Skeletal muscle tissue (tissue), 4 donors: ENCODE results near the gene TMCC2. TPM values are rescaled to one million over a fixed set of nuclear protein-coding genes. Genes with fewer than 3 reads are reported as not detected.
"Not testable (repeated sequence)": the region's sequence is repeated elsewhere in the genome, so short reads cannot be mapped to it uniquely, and the experiment has no call there.

ENCODE experiments used
- H3K27ac ChIP-seq: one replicate; pipeline ENCODE4 v1.7.0; 2013; ENCODE audit warnings: mild to moderate bottlenecking, low read depth, low read length, inconsistent platforms
- H3K27me3 ChIP-seq, 3 donors: one replicate each; pipeline ENCODE4 v1.7.0; 2013; ENCODE audit warnings: low read length in 3 of 3; ENCODE audit not compliant: control insufficient read depth in 3 of 3, insufficient read depth in 3 of 3
- H3K36me3 ChIP-seq, 3 donors: one replicate each; pipeline ENCODE4 v1.7.0; 2013; ENCODE audit warnings: low read length in 3 of 3; ENCODE audit not compliant: control insufficient read depth in 3 of 3, insufficient read depth in 3 of 3
- H3K4me1 ChIP-seq, 3 donors: one replicate each; pipeline ENCODE4 v1.7.0; 2013; ENCODE audit warnings: low read length in 3 of 3, mild to moderate bottlenecking in 3 of 3; ENCODE audit not compliant: control insufficient read depth in 3 of 3, insufficient read depth in 3 of 3
- H3K4me3 ChIP-seq, 3 donors: one replicate each; pipeline ENCODE4 v1.7.0; 2013; ENCODE audit warnings: low read length in 3 of 3
- H3K9ac ChIP-seq, 3 donors: one replicate each; pipeline ENCODE4 v1.7.0; 2013; ENCODE audit warnings: low read length in 3 of 3, mild to moderate bottlenecking in 3 of 3, moderate library complexity in 2 of 3, low read depth in 1 of 3
- H3K9me3 ChIP-seq, 3 donors: one replicate each; pipeline ENCODE4 v1.7.0; 2013; ENCODE audit warnings: low read length in 3 of 3; ENCODE audit not compliant: control insufficient read depth in 3 of 3
- total RNA-seq: library from RNA; depleted of rRNA; stranded (reverse); fragments of >200 nt; gene quantifications from one replicate; pipeline ENCODE4 v1.2.3, GENCODE V29; 2014
- donor health status: Osteomylitis.

The TMCC2 gene
- total RNA-seq, 1 donor from 2014 or later = 15.1 TPM

DNA sequence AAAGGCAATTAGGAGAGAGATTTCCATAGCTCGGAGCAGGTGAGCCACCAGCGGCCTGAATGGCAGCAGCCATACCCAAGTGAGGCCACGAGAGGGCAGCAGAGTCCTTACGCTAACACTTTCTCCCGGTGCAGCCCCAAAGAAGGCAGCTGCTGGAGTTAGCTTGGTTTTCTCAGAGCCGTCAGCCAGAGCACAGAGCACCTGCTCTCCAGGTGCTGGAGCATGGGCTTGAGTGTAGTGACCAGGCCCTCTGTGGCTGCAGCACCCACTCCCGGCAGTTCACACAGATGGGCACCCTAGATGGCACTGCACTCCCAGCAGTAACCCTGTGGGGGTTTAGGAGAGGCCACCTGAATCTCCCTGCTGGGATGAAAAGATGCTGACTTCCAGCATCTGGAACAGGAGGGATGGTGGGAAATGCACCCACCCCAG is 45.8 kb downstream of the TMCC2 start:
- Histone ChIP-seq H3K9ac (peak overlapping the region in 2 of 3 donors; percentile 2 to 10), H3K4me1 (peaks cover 23 to 58% (median 38%) of the 10 kb centered on the region in 3 donors), H3K4me3 (no peak overlapping the region), H3K9me3 (no peaks in the 10 kb centered on the region), H3K36me3 (peaks cover 19 to 27% (median 23%) of the 10 kb centered on the region in 3 donors), H3K27me3 (no peaks in the 10 kb centered on the region), H3K27ac (no peak overlapping the region)

DNA sequence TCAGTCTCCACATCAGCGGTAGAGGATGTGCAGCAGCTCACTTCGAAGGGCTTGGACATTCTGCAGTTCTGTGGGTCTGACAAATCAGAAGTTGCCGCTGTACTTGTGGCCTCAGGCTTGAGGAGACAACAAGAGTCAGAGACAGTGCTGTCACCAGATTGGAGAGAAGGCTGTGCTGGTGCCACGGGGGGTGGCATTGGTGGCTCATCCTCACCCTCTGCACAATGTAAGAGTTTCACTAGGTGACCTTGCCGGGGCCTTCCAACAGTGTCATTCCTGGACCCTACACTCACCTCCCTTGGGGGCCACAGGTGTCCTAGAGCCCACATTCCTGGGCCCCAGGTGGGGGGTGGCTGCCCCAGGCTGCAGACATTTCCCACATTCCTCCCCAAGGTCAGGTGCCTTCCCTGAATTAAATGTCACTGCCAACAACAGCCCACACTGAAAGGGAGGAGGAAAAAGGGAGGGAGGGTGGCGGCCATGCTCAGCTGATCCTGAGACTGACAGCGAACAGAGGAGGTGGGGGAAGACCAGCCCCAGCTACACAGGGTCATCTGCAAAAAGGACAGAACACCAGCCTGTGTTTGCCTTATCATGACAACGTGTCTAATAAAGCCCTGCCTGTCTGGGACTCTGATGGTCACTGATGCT is 46.4 kb downstream of the TMCC2 start:
- H3K4me1 ChIP-seq = peaks cover 23 to 58% (median 38%) of the 10 kb centered on the region in 3 donors
- H3K4me3 ChIP-seq = no peak overlapping the region
- H3K9ac ChIP-seq = peak overlapping the region in 2 of 3 donors; percentile 2 to 10
- H3K27me3 ChIP-seq = no peaks in the 10 kb centered on the region
- H3K36me3 ChIP-seq = peaks cover 17 to 24% (median 23%) of the 10 kb centered on the region in 3 donors
- H3K9me3 ChIP-seq = no peaks in the 10 kb centered on the region
- no peak overlapping the region for H3K27ac ChIP-seq

GRCh38 chr1:205275133-205275532 is 47.4 kb downstream of the TMCC2 start:
- Histone ChIP-seq H3K27me3 (no peaks in the 10 kb centered on the region), H3K4me3 (no peak overlapping the region), H3K9ac (no peak overlapping the region), H3K9me3 (no peaks in the 10 kb centered on the region), H3K27ac (no peak overlapping the region), H3K4me1 (peaks cover 23 to 52% (median 38%) of the 10 kb centered on the region in 3 donors), H3K36me3 (peaks cover 11 to 20% (median 19%) of the 10 kb centered on the region in 3 donors)

DNA sequence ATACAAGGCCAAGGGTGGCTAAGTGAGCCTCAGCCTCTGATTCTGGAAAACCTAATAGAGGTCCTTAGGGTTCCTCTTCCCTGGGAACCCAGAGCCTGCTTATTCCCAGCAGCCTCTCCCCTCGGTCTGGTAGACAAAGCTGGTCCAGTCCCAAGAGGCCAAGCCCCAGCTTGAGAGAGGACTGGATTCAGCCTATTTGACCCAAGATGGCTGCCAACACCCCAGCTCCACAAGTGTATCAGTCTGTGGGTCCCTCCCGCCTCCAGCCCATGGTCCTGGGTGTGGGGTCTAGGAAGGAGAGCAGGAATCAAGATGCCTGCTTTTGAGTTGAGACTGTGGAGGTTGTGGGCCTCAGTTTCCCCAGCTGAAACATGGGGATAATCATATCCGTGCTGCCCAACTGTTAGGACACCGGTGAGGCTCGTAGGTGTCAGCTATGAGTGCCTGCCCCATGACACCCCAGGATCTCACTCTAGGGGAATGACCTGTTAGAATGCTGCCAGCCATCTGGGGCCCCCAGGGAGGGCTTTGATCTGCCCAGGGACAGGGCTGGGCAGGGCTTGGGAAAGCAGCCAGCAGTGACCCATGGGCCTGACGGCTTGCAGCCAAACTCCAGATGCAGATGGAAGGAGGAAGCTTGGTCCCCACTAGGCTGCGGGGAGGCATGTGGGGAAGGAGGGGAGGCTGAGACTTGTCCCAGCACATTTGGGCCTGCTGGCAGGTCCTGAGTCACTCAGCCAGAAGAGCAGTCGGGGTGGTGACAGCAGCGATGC is 48.4 kb downstream of the TMCC2 start:
- no peaks in the 10 kb centered on the region for H3K9me3 ChIP-seq
- no peak overlapping the region for H3K4me3 ChIP-seq

DNA sequence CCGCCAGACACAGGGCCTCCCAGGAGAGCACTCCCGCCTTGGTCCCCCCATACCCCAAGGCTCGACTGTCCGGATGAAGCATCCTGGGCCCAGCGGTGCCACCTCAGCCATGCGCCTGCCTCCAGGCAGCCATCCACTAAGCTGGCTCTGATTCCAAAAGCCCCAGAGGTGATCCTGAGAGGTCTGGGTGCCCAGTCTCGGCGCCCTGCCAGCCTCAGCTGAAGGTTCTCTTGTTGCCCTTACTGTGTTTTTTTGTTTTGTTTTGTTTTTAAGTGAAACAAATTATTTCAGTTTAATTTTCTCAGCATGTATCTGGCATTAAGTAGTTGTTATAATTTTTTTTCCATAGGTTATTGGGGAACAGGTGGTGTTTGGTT is 48.9 kb downstream of the TMCC2 start:
- Histone ChIP-seq H3K27me3 (no peaks in the 10 kb centered on the region), H3K27ac (no peak overlapping the region), H3K9ac (no peak overlapping the region), H3K4me3 (no peak overlapping the region), H3K9me3 (no peaks in the 10 kb centered on the region), H3K4me1 (peaks cover 8 to 36% (median 23%) of the 10 kb centered on the region in 3 donors), H3K36me3 (peaks cover 8 to 10% (median 8%) of the 10 kb centered on the region in 3 donors)

More for the DNA sequence above, 48.4 kb downstream of the TMCC2 start:
- Histone ChIP-seq H3K27ac (no peak overlapping the region), H3K36me3 (peaks cover 11 to 15% (median 11%) of the 10 kb centered on the region in 3 donors), H3K27me3 (no peaks in the 10 kb centered on the region), H3K9ac (no peak overlapping the region), H3K4me1 (peaks cover 13 to 42% (median 29%) of the 10 kb centered on the region in 3 donors)

DNA sequence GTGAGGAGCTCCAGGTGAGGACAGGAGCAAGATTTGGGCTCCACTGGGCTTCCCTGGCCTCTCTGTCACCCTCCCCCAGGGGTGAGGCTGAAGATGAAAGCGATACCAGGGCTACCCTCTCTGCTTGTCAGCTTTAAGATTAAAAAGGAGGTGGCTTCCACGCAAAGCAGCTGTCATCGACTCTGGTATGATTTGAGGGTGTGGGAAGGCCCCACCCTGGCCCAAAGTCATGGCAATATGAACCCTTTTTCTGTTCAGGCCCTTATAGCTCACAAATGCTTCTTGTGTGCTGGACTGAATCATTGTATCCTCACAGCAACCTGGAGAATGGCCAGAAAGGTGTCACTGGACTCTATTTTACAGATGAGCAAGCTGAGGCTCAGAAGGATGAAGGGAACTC is 52.2 kb downstream of the TMCC2 start:
- Histone ChIP-seq H3K9ac (no peak overlapping the region), H3K36me3 (no peaks in the 10 kb centered on the region), H3K9me3 (no peaks in the 10 kb centered on the region), H3K4me3 (no peak overlapping the region), H3K4me1 (peaks cover 11 to 21% (median 13%) of the 10 kb centered on the region in 3 donors), H3K27me3 (no peaks in the 10 kb centered on the region), H3K27ac (no peak overlapping the region)

GRCh38 chr1:205280666-205281395 is 53.1 kb downstream of the TMCC2 start:
- not testable (repeated sequence) for H3K4me3 ChIP-seq, H3K27ac ChIP-seq, H3K36me3 ChIP-seq, H3K27me3 ChIP-seq, H3K9me3 ChIP-seq, H3K9ac ChIP-seq
- peaks cover 14 to 19% (median 15%) of the 10 kb centered on the region in 3 donors for H3K4me1 ChIP-seq

DNA sequence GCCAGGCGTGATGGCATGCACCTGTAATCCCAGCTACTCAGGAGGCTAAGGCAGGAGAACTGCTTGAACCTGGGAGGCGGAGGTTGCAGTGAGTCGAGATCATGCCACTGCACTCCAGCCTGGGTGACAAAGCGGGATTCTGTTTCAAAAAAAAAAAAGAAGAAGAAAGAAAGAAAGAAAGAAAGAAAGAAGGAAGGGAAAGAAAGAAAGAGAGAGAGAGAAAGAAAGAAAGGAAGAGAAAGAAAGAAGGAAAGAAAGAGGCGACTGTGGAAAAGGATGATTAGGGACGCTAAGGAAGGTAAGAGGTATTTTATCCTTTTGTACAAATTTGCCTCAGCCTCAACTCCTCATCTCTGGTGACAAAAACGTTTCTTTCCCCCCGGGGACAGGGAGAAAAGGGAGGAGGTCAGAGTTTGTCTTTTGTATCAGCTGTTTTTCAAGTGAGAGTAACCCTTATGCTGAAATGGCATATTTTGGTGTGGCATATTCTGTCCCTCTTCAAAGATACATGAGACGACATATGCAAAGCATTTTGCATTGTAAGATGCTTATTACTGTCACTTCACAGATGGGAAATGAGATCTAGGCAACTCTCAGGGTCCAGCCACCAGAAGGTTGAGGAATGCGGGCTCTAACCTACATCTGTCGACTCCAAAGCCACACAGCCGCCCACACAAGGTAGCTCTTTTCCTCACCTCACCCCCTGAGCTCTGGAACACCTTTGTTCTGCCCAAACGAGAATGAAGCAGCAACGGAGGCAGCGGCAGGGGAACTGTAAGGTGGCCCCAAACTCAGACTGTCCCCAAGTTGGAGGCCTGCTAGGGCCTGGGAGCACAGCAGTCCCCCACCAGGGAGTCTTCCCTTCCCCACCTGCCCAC is 55.8 kb downstream of the TMCC2 start:
- H3K9ac ChIP-seq = no peak overlapping the region

GRCh38 chr1:205284420-205285144 is 56.8 kb downstream of the TMCC2 start:
- no peaks in the 10 kb centered on the region for H3K36me3 ChIP-seq
- H3K9ac ChIP-seq = peak overlapping the region in 2 of 3 donors; percentile 7 to 69
- H3K9me3 ChIP-seq = no peaks in the 10 kb centered on the region
- peaks cover 15 to 29% (median 22%) of the 10 kb centered on the region in 3 donors for H3K4me1 ChIP-seq
- no peaks in the 10 kb centered on the region for H3K27me3 ChIP-seq
- H3K4me3 ChIP-seq = no peak overlapping the region
- peak overlapping the region; percentile 48 for H3K27ac ChIP-seq

More for the DNA sequence above, 55.8 kb downstream of the TMCC2 start:
- peaks cover 15 to 29% (median 22%) of the 10 kb centered on the region in 3 donors for H3K4me1 ChIP-seq
- H3K36me3 ChIP-seq = no peaks in the 10 kb centered on the region
- H3K9me3 ChIP-seq = no peaks in the 10 kb centered on the region
- H3K4me3 ChIP-seq = no peak overlapping the region
- no peaks in the 10 kb centered on the region for H3K27me3 ChIP-seq
- H3K27ac ChIP-seq = no peak overlapping the region
